ENCODE measurements around the gene HIP1R.

HIP1R gene

GRCh38 chr12:122893208-122894153 lies 58.2 kb downstream of the HIP1R start:
- ATAC-seq, result no peak
- no peak for TF ChIP-seq TSHZ2 (CRISPR knock-in tag; IDR thresholded peaks at IDR 0.05)
- TF ChIP-seq CSRNP3 (CRISPR knock-in tag; IDR thresholded peaks at IDR 0.05), result no peak
- no peak for TF ChIP-seq SNAI2 (CRISPR knock-in tag; IDR thresholded peaks at IDR 0.05)
- TF ChIP-seq RARB (CRISPR knock-in tag; IDR thresholded peaks at IDR 0.05), result no peak
- no peak for TF ChIP-seq ZNF8 (CRISPR knock-in tag; IDR thresholded peaks at IDR 0.05)
- TF ChIP-seq TOX (CRISPR knock-in tag; IDR thresholded peaks at IDR 0.05; ENCODE audit: borderline replicate concordance), result no peak
- TF ChIP-seq ZNF565 (CRISPR knock-in tag; conservative IDR thresholded peaks at IDR 0.05; ENCODE audit: low read depth), result no peak

GRCh38 chr12:122894193-122895121 lies 59.2 kb downstream of the HIP1R start:
- ATAC-seq, result no peak
- TF ChIP-seq TOX (CRISPR knock-in tag; IDR thresholded peaks at IDR 0.05; ENCODE audit: borderline replicate concordance) (no peak), CREB5 (CRISPR knock-in tag; IDR thresholded peaks at IDR 0.05; ENCODE audit: low read depth) (no peak), BACH2 (CRISPR knock-in tag; IDR thresholded peaks at IDR 0.05; ENCODE audit: borderline replicate concordance) (no peak), TSHZ2 (CRISPR knock-in tag; IDR thresholded peaks at IDR 0.05) (no peak), ESRRG (CRISPR knock-in tag; IDR thresholded peaks at IDR 0.05) (no peak), CSDC2 (CRISPR knock-in tag; IDR thresholded peaks at IDR 0.05) (no peak), RARB (CRISPR knock-in tag; IDR thresholded peaks at IDR 0.05) (no peak), PPARA (CRISPR knock-in tag; IDR thresholded peaks at IDR 0.05; ENCODE audit: borderline replicate concordance) (no peak), ISL1 (CRISPR knock-in tag; IDR thresholded peaks at IDR 0.05) (no peak), OSR1 (CRISPR knock-in tag; IDR thresholded peaks at IDR 0.05) (no peak), SNAI2 (CRISPR knock-in tag; IDR thresholded peaks at IDR 0.05) (no peak), ZFP3 (CRISPR knock-in tag; IDR thresholded peaks at IDR 0.05) (no peak), ZC3H10 (CRISPR knock-in tag; IDR thresholded peaks at IDR 0.05) (no peak), PATZ1 (CRISPR knock-in tag; IDR thresholded peaks at IDR 0.05; ENCODE audit: borderline replicate concordance) (no peak), TCF4 (CRISPR knock-in tag; IDR thresholded peaks at IDR 0.05; ENCODE audit: borderline replicate concordance) (no peak), ARNTL (CRISPR knock-in tag; IDR thresholded peaks at IDR 0.05; ENCODE audit: borderline replicate concordance, low read depth) (no peak), ZNF8 (CRISPR knock-in tag; IDR thresholded peaks at IDR 0.05) (no peak)
